ENCODE measurements around the gene AFF4.

AFF4 gene

GRCh38 chr5:132830436-132831094 is 132.9 kb downstream of the AFF4 start, which contains the start of gene SHROOM1:
Gene SHROOM1 (minus strand): TSS chr5:132830647. CDS start chr5:132826140, 4,507 bp downstream.
- peak within 1 kb of the TSS; percentile 72 for H3K9ac ChIP-seq (ENCODE audit: low read length)
- H3K4me1 ChIP-seq (ENCODE audit: low read length) = 0 out of 2 replicates have a peak, but pooled peaks cover 3% of the 10 kb centered on the region
- TF ChIP-seq EZH2phosphoT487 (IDR thresholded peaks at IDR 0.05; ENCODE audit: low read depth) (no peak), CTCF (IDR thresholded peaks at IDR 0.05; ENCODE audit: low read depth, low read length) (no peak)
- peak within 1 kb of the TSS; percentile 90 for H3K4me3 ChIP-seq (ENCODE audit: low read length)
- no peaks in the 10 kb centered on the region for H4K20me1 ChIP-seq (ENCODE audit: insufficient read depth, low read length)
- no peaks in the 10 kb centered on the region for H3K79me2 ChIP-seq (ENCODE audit: low read length)
- no peaks in the 10 kb centered on the region for H3K36me3 ChIP-seq (replicated peaks; ENCODE audit: low read depth, low read length)
- peak within 1 kb of the TSS; percentile 81 for H2AFZ ChIP-seq (ENCODE audit: low read depth, low read length)
- H3K27me3 ChIP-seq (ENCODE audit: low read depth, low read length) = no peaks in the 10 kb centered on the region
- H3K4me2 ChIP-seq (ENCODE audit: low read length) = peak within 1 kb of the TSS; percentile 70
- no peaks in the 10 kb centered on the region for H3K9me3 ChIP-seq (ENCODE audit: insufficient read depth, low read length)
- no peak within 1 kb of the TSS for H3K27ac ChIP-seq (ENCODE audit: low read length)

- no peaks in the 10 kb centered on the region for H3K36me3 ChIP-seq (replicated peaks; ENCODE audit: low read depth, low read length)
- no peaks in the 10 kb centered on the region for H3K27me3 ChIP-seq (ENCODE audit: low read depth, low read length)
- H3K27ac ChIP-seq (ENCODE audit: low read length) = no peak overlapping the region
- H3K4me2 ChIP-seq (ENCODE audit: low read length) = peak overlapping the region; percentile 70
- H3K9ac ChIP-seq (ENCODE audit: low read length) = peak overlapping the region; percentile 72
- no peaks in the 10 kb centered on the region for H4K20me1 ChIP-seq (ENCODE audit: insufficient read depth, low read length)
- no peaks in the 10 kb centered on the region for H3K79me2 ChIP-seq (ENCODE audit: low read length)
- no peaks in the 10 kb centered on the region for H3K9me3 ChIP-seq (ENCODE audit: insufficient read depth, low read length)
- peak; percentile 55 for TF ChIP-seq CTCF (IDR thresholded peaks at IDR 0.05; ENCODE audit: low read depth, low read length)
- no peak for TF ChIP-seq EZH2phosphoT487 (IDR thresholded peaks at IDR 0.05; ENCODE audit: low read depth)
- peak overlapping the region; percentile 81 for H2AFZ ChIP-seq (ENCODE audit: low read depth, low read length)
- H3K4me1 ChIP-seq (ENCODE audit: low read length) = 0 out of 2 replicates have a peak, but pooled peaks cover 3% of the 10 kb centered on the region
- H3K4me3 ChIP-seq (ENCODE audit: low read length) = peak overlapping the region; percentile 90
Observed at GRCh38 chr5:132829742-132830435, 133.5 kb downstream of the AFF4 start.

- Histone ChIP-seq H3K36me3 (replicated peaks; ENCODE audit: low read depth, low read length) (no peaks in the 10 kb centered on the region), H3K9me3 (ENCODE audit: insufficient read depth, low read length) (no peaks in the 10 kb centered on the region), H3K4me3 (ENCODE audit: low read length) (no peak overlapping the region), H3K9ac (ENCODE audit: low read length) (no peak overlapping the region), H3K4me1 (ENCODE audit: low read length) (0 out of 2 replicates have a peak, but pooled peaks cover 3% of the 10 kb centered on the region), H3K27me3 (ENCODE audit: low read depth, low read length) (no peaks in the 10 kb centered on the region), H3K79me2 (ENCODE audit: low read length) (no peaks in the 10 kb centered on the region), H3K27ac (ENCODE audit: low read length) (no peak overlapping the region), H4K20me1 (ENCODE audit: insufficient read depth, low read length) (no peaks in the 10 kb centered on the region), H2AFZ (ENCODE audit: low read depth, low read length) (no peak overlapping the region), H3K4me2 (ENCODE audit: low read length) (no peak overlapping the region)
- TF ChIP-seq EZH2phosphoT487 (IDR thresholded peaks at IDR 0.05; ENCODE audit: low read depth) (no peak), CTCF (IDR thresholded peaks at IDR 0.05; ENCODE audit: low read depth, low read length) (no peak)
Observed at GRCh38 chr5:132828846-132829494, 134.5 kb downstream of the AFF4 start.
